RPMI8226 (cell line): ENCODE data around the gene PDZD2.
"Not testable (repeated sequence)": the region's sequence is repeated elsewhere in the genome, so short reads cannot be mapped to it uniquely, and the experiment has no call there.

Experiments
- DNase-seq: peaks from one replicate; pipeline ENCODE4 v3.0.0-alpha.2; 2015

Gene PDZD2

GRCh38 chr5:32118922-32119321 is 480.0 kb downstream of the PDZD2 start:
- not testable (repeated sequence) for DNase-seq

GRCh38 chr5:32123058-32123805 is 484.3 kb downstream of the PDZD2 start:
- no peak for DNase-seq

- DNase-seq: no peak
Measured at GRCh38 chr5:32123889-32124676, 485.2 kb downstream of the PDZD2 start.

- DNase-seq: no peak
Measured at GRCh38 chr5:32126691-32127090, 487.8 kb downstream of the PDZD2 start.

- DNase-seq: no peak
Measured at GRCh38 chr5:32127711-32128110, 488.8 kb downstream of the PDZD2 start.

GRCh38 chr5:32129074-32129598 is 490.2 kb downstream of the PDZD2 start:
- no peak for DNase-seq

- no peak for DNase-seq
Measured at GRCh38 chr5:32130865-32131264, 491.9 kb downstream of the PDZD2 start.

GRCh38 chr5:32131604-32132003 is 492.7 kb downstream of the PDZD2 start:
- no peak for DNase-seq

- no peak for DNase-seq
Measured at GRCh38 chr5:32132757-32133156, 493.8 kb downstream of the PDZD2 start.

GRCh38 chr5:32135086-32135485 is 496.2 kb downstream of the PDZD2 start:
- DNase-seq: no peak

- no peak for DNase-seq
Measured at GRCh38 chr5:32136342-32136741, 497.4 kb downstream of the PDZD2 start.

GRCh38 chr5:32138839-32139493 is 500.0 kb downstream of the PDZD2 start:
- DNase-seq: no peak

- no peak for DNase-seq
Measured at GRCh38 chr5:32143617-32144377, 504.9 kb downstream of the PDZD2 start.

- no peak for DNase-seq
Measured at GRCh38 chr5:32144378-32145207, 505.7 kb downstream of the PDZD2 start.

- DNase-seq: no peak
Measured at GRCh38 chr5:32145378-32145777, 506.4 kb downstream of the PDZD2 start.

GRCh38 chr5:32147236-32147635 is 508.3 kb downstream of the PDZD2 start:
- no peak for DNase-seq

GRCh38 chr5:32147959-32148358 is 509.0 kb downstream of the PDZD2 start:
- DNase-seq: no peak

- no peak for DNase-seq
Measured at GRCh38 chr5:32150366-32150765, 511.4 kb downstream of the PDZD2 start.

- DNase-seq: no peak
Measured at GRCh38 chr5:32151198-32151597, 512.3 kb downstream of the PDZD2 start.

GRCh38 chr5:32153723-32154122 is 514.8 kb downstream of the PDZD2 start:
- DNase-seq: no peak

- DNase-seq: no peak
Measured at GRCh38 chr5:32155211-32155610, 516.3 kb downstream of the PDZD2 start.

- DNase-seq: no peak
Measured at GRCh38 chr5:32156635-32157034, 517.7 kb downstream of the PDZD2 start.
